ENCODE results near the gene CASP10. TPM values are rescaled to one million over a fixed set of nuclear protein-coding genes. Genes with fewer than 3 reads are reported as not detected.

CASP10 gene
- total and polyA plus RNA-seq, 9 of the 15 experiments (the other 6 are each of a cell fraction or from before 2014, with no cell fraction given): 7.1 to 20.4 (median 10.8) TPM

DNA sequence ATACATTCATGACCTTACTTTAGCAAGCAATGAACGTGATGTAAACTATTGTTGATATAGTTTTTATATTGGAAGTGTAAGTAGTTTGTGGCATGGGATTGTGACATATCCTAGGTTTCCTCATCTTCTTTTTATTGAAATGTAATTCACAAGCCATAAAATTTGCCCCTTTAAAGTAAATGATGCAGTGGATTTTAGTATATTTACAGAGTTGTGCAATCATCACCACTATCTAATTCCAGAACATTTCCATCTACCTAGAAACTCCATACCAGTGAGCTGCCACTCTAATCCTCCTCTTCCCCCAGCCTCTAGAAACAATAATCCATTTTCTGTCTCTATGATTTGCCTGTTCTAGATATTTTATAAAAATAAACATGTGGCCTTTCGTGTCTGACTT lies 10.7 kb upstream of the CASP10 start:
- intact Hi-C loops (cut with micrococcal nuclease) (no loop called here), in situ Hi-C loops (cut with MboI) (no loop called here)
- POLR2A ChIA-PET: interaction anchor here (0.9 kb wide), 1 partner anchor 309 kb away, joined by 3 read pairs; no protein-coding TSS in a partner anchor
- Histone ChIP-seq H3K4me1 (replicated peaks in 1 of 2; ENCODE audit: control insufficient read depth in 2 of 2, insufficient read depth in 2 of 2, low read length in 2 of 2) (peaks cover 0 to 6% of the 10 kb centered on the region in 2 experiments; a peak in 3 of 5 replicates), H3K79me2 (ENCODE audit: control insufficient read depth, insufficient read depth, low read length) (no peaks in the 10 kb centered on the region), H3K9me3 (replicated peaks; ENCODE audit: control insufficient read depth, insufficient read depth, low read depth, low read length) (peaks cover 3% of the 10 kb centered on the region), H3K9me1 (ENCODE audit: control insufficient read depth, insufficient read depth, low read length) (no peaks in the 10 kb centered on the region), H4K20me1 (replicated peaks; ENCODE audit: control insufficient read depth, insufficient read depth, low read length) (no peaks in the 10 kb centered on the region), H3K27me3 (ENCODE audit: control insufficient read depth in 2 of 2, insufficient read depth in 2 of 2, low read length in 2 of 2) (no peaks in the 10 kb centered on the region), H3K27ac (ENCODE audit: extremely low read depth, low read depth, low read length) (no peak overlapping the region), H3K4me3 (no peak overlapping the region), H3K9ac (ENCODE audit: insufficient read depth in 1 of 2, low read depth in 2 of 2, low read length in 2 of 2) (no peak overlapping the region), H2AFZ (ENCODE audit: low read depth, low read length) (no peak overlapping the region), H3K36me3 (ENCODE audit: control insufficient read depth, insufficient read depth, low read length) (no peaks in the 10 kb centered on the region; the same call in 2 of the 3 replicates), H3K4me2 (ENCODE audit: insufficient read depth, low read length) (no peak overlapping the region)
- CTCF ChIA-PET (ENCODE audit: low intra/inter-chr PET ratio): no interaction called here
- BruUV-seq (replicated peaks): no TSS peak
- TF ChIP-seq ZNF766 (CRISPR knock-in tag; conservative IDR thresholded peaks at IDR 0.05) (no peak), CEBPG (CRISPR knock-in tag; IDR thresholded peaks at IDR 0.05) (no peak), CEBPG (tag; conservative IDR thresholded peaks at IDR 0.05 in 1 of 2, IDR thresholded peaks at IDR 0.05 in 1 of 2) (peak in 1 of 2 experiments; percentile 17; a peak in 1 of 4 replicates), ADNP (tag; IDR thresholded peaks at IDR 0.05) (no peak), FOXA1 (IDR thresholded peaks at IDR 0.05; ENCODE audit: borderline replicate concordance) (no peak), DPF2 (IDR thresholded peaks at IDR 0.05) (no peak), CEBPB (tag; IDR thresholded peaks at IDR 0.05) (peak; percentile 75)
- TF ChIP-seq, protein P1, sequence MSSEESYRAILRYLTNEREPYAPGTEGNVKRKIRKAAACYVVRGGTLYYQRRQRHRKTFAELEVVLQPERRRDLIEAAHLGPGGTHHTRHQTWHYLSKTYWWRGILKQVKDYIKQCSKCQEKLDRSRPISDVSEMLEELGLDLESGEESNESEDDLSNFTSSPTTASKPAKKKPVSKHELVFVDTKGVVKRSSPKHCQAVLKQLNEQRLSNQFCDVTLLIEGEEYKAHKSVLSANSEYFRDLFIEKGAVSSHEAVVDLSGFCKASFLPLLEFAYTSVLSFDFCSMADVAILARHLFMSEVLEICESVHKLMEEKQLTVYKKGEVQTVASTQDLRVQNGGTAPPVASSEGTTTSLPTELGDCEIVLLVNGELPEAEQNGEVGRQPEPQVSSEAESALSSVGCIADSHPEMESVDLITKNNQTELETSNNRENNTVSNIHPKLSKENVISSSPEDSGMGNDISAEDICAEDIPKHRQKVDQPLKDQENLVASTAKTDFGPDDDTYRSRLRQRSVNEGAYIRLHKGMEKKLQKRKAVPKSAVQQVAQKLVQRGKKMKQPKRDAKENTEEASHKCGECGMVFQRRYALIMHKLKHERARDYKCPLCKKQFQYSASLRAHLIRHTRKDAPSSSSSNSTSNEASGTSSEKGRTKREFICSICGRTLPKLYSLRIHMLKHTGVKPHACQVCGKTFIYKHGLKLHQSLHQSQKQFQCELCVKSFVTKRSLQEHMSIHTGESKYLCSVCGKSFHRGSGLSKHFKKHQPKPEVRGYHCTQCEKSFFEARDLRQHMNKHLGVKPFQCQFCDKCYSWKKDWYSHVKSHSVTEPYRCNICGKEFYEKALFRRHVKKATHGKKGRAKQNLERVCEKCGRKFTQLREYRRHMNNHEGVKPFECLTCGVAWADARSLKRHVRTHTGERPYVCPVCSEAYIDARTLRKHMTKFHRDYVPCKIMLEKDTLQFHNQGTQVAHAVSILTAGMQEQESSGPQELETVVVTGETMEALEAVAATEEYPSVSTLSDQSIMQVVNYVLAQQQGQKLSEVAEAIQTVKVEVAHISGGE (CRISPR knock-in tag; IDR thresholded peaks at IDR 0.05): no peak
- TF ChIP-seq, protein P2, sequence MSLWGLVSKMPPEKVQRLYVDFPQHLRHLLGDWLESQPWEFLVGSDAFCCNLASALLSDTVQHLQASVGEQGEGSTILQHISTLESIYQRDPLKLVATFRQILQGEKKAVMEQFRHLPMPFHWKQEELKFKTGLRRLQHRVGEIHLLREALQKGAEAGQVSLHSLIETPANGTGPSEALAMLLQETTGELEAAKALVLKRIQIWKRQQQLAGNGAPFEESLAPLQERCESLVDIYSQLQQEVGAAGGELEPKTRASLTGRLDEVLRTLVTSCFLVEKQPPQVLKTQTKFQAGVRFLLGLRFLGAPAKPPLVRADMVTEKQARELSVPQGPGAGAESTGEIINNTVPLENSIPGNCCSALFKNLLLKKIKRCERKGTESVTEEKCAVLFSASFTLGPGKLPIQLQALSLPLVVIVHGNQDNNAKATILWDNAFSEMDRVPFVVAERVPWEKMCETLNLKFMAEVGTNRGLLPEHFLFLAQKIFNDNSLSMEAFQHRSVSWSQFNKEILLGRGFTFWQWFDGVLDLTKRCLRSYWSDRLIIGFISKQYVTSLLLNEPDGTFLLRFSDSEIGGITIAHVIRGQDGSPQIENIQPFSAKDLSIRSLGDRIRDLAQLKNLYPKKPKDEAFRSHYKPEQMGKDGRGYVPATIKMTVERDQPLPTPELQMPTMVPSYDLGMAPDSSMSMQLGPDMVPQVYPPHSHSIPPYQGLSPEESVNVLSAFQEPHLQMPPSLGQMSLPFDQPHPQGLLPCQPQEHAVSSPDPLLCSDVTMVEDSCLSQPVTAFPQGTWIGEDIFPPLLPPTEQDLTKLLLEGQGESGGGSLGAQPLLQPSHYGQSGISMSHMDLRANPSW (CRISPR knock-in tag; IDR thresholded peaks at IDR 0.05): no peak
- DNase-seq (ENCODE audit: extremely low read depth in 1 of 4, low spot score in 3 of 4) (no peak), FAIRE-seq (no peak), ATAC-seq (no peak)
- 11% methylated on average over 2 of the region's 2 CpGs for whole genome bisulfite sequencing (ENCODE audit: insufficient coverage, low coverage, missing lambda C conversion rate)

Data from K562 (cell line).